ENCODE results near the gene NPEPPS.
"Not testable (repeated sequence)": the region's sequence is repeated elsewhere in the genome, so short reads cannot be mapped to it uniquely, and the experiment has no call there.

The NPEPPS gene

GRCh38 chr17:47560517-47561043 is 29.7 kb downstream of the NPEPPS start:
- not testable (repeated sequence) for DNase-seq (ENCODE audit: low read depth); H3K4me3 ChIP-seq (ENCODE audit: low read depth, low read length)

- not testable (repeated sequence) for DNase-seq (ENCODE audit: low read depth); H3K4me3 ChIP-seq (ENCODE audit: low read depth, low read length)
Measured at GRCh38 chr17:47561698-47562405, 30.9 kb downstream of the NPEPPS start.

- DNase-seq (ENCODE audit: low read depth); H3K4me3 ChIP-seq (ENCODE audit: low read depth, low read length): not testable (repeated sequence)
Measured at GRCh38 chr17:47562406-47562705, 31.4 kb downstream of the NPEPPS start.

GRCh38 chr17:47567261-47567660 is 36.4 kb downstream of the NPEPPS start:
- DNase-seq (ENCODE audit: low read depth); H3K4me3 ChIP-seq (ENCODE audit: low read depth, low read length): not testable (repeated sequence)

GRCh38 chr17:47572561-47572960 is 41.7 kb downstream of the NPEPPS start:
- H3K4me3 ChIP-seq (ENCODE audit: low read depth, low read length); DNase-seq (ENCODE audit: low read depth): not testable (repeated sequence)

GRCh38 chr17:47582416-47582815 is 51.5 kb downstream of the NPEPPS start:
- not testable (repeated sequence) for DNase-seq (ENCODE audit: low read depth); H3K4me3 ChIP-seq (ENCODE audit: low read depth, low read length)

- not testable (repeated sequence) for H3K4me3 ChIP-seq (ENCODE audit: low read depth, low read length); DNase-seq (ENCODE audit: low read depth)
Measured at GRCh38 chr17:47586378-47587055, 55.6 kb downstream of the NPEPPS start.

GRCh38 chr17:47593522-47593921 is 62.6 kb downstream of the NPEPPS start:
- DNase-seq (ENCODE audit: low read depth); H3K4me3 ChIP-seq (ENCODE audit: low read depth, low read length): not testable (repeated sequence)

GRCh38 chr17:47603830-47604597 is 73.1 kb downstream of the NPEPPS start:
- no peak overlapping the region for H3K4me3 ChIP-seq (ENCODE audit: low read depth, low read length)
- no peak for DNase-seq (ENCODE audit: low read depth)
- TF ChIP-seq POLR2A (IDR thresholded peaks at IDR 0.05; ENCODE audit: extremely low read depth, insufficient read length): no peak

GRCh38 chr17:47604598-47604927 is 73.7 kb downstream of the NPEPPS start:
- no peak for TF ChIP-seq MYC (IDR thresholded peaks at IDR 0.05; ENCODE audit: low read depth, low read length)
- no peak for TF ChIP-seq CTCF (IDR thresholded peaks at IDR 0.05; ENCODE audit: low read depth, low read length)
- TF ChIP-seq POLR2A (IDR thresholded peaks at IDR 0.05; ENCODE audit: extremely low read depth, insufficient read length): no peak
- no peak for TF ChIP-seq MAX (IDR thresholded peaks at IDR 0.05; ENCODE audit: low read depth, low read length)
- H3K4me3 ChIP-seq (ENCODE audit: low read depth, low read length): no peak overlapping the region
- DNase-seq (ENCODE audit: low read depth): no peak

- no peak for DNase-seq (ENCODE audit: low read depth)
- no peak overlapping the region for H3K4me3 ChIP-seq (ENCODE audit: low read depth, low read length)
- TF ChIP-seq CTCF (IDR thresholded peaks at IDR 0.05; ENCODE audit: low read depth, low read length): no peak
- no peak for TF ChIP-seq POLR2A (IDR thresholded peaks at IDR 0.05; ENCODE audit: extremely low read depth, insufficient read length)
- no peak for TF ChIP-seq MYC (IDR thresholded peaks at IDR 0.05; ENCODE audit: low read depth, low read length)
- no peak for TF ChIP-seq MAX (IDR thresholded peaks at IDR 0.05; ENCODE audit: low read depth, low read length)
Measured at GRCh38 chr17:47605011-47605410, 74.1 kb downstream of the NPEPPS start.
